WERI-Rb-1 (cell line): ENCODE data around the gene BEX3.

ENCODE experiments used
- DNase-seq: peaks from one replicate; pipeline ENCODE4 v3.0.0-alpha.2; 2020
- H3K27ac ChIP-seq: fragments of 250-450 bp; sonication (Bioruptor Pico); 2 replicates; pipeline ENCODE4 v1.5.1; 2020; ENCODE audit warnings: mild to moderate bottlenecking, moderate library complexity
- H3K27me3 ChIP-seq: fragments of 250-450 bp; sonication (Bioruptor Pico); 2 replicates; pipeline ENCODE4 v1.5.1; 2021; ENCODE audit warnings: mild to moderate bottlenecking, low read depth, moderate library complexity; ENCODE audit not compliant: insufficient read depth, severe bottlenecking
- H3K36me3 ChIP-seq: fragments of 250-450 bp; sonication (Bioruptor Pico); 2 replicates; pipeline ENCODE4 v1.5.1; 2020; ENCODE audit warnings: mild to moderate bottlenecking, moderate library complexity
- H3K4me3 ChIP-seq: 2 replicates; pipeline ENCODE4 v1.5.1; 2011; ENCODE audit warnings: low read depth, mild to moderate bottlenecking, control low read depth, low read length
- H3K9me3 ChIP-seq: fragments of 250-450 bp; sonication (Bioruptor Pico); 2 replicates; pipeline ENCODE4 v1.5.1; 2021; ENCODE audit warnings: mild to moderate bottlenecking, moderate library complexity; ENCODE audit not compliant: severe bottlenecking
- TF ChIP-seq, protein P1 (sequence below): IDR thresholded peaks from 2 replicates; pipeline ENCODE4 v1.5.1; 2011; ENCODE audit warnings: low read depth, mild to moderate bottlenecking, control low read depth, inconsistent platforms, low read length

BEX3 gene

DNA sequence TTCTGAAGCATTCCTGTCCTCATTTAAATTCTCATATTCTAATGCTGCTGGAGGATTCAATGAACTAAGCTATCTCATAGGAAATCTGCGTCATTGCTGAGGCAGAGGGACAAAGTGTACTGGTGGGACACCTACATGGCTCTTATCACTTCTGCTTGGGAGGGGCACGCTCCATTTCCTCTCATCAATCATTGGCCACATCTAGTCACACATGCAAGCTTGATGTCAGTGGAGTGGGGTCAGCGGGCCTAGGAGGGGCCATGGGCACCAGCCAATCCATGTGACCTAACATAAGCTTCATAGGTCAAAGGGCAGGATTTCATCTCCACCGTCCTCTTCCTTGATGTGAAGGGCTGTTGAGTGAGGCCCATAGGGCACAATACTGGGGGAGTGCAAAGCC lies 21.4 kb downstream of the BEX3 start:
- no peaks in the 10 kb centered on the region for H3K9me3 ChIP-seq
- no peaks in the 10 kb centered on the region for H3K36me3 ChIP-seq
- H3K4me3 ChIP-seq, result no peak overlapping the region
- TF ChIP-seq, protein P1, sequence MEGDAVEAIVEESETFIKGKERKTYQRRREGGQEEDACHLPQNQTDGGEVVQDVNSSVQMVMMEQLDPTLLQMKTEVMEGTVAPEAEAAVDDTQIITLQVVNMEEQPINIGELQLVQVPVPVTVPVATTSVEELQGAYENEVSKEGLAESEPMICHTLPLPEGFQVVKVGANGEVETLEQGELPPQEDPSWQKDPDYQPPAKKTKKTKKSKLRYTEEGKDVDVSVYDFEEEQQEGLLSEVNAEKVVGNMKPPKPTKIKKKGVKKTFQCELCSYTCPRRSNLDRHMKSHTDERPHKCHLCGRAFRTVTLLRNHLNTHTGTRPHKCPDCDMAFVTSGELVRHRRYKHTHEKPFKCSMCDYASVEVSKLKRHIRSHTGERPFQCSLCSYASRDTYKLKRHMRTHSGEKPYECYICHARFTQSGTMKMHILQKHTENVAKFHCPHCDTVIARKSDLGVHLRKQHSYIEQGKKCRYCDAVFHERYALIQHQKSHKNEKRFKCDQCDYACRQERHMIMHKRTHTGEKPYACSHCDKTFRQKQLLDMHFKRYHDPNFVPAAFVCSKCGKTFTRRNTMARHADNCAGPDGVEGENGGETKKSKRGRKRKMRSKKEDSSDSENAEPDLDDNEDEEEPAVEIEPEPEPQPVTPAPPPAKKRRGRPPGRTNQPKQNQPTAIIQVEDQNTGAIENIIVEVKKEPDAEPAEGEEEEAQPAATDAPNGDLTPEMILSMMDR, result no peak
- peaks cover 20% of the 10 kb centered on the region for H3K27me3 ChIP-seq
- DNase-seq, result no peak
- H3K27ac ChIP-seq, result no peak overlapping the region

DNA sequence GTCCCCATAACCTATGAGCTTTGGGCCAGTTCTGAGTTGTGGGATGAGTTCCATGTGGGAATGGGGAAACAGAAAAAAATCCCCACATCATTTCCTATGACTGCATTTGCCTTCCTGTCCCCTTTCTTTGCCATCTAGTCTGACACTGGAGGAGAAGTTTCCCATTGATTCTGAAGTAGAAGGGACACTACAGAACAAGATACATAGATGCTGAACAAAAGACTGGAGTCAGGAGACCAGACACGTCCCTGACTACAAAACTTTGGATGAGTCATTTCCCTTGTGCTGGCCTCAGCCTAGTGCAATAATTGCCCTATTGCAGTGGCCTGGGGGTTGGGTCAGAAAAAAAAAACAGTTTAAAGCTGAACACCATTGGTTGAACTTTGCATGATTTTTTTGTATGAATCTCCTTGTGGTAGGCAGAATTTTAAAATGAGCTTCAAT lies 22.1 kb downstream of the BEX3 start:
- Histone ChIP-seq H3K27ac (no peak overlapping the region), H3K36me3 (no peaks in the 10 kb centered on the region), H3K9me3 (no peaks in the 10 kb centered on the region), H3K27me3 (peaks cover 15% of the 10 kb centered on the region), H3K4me3 (no peak overlapping the region)
- DNase-seq, result no peak
- TF ChIP-seq, protein P1, result no peak

DNA sequence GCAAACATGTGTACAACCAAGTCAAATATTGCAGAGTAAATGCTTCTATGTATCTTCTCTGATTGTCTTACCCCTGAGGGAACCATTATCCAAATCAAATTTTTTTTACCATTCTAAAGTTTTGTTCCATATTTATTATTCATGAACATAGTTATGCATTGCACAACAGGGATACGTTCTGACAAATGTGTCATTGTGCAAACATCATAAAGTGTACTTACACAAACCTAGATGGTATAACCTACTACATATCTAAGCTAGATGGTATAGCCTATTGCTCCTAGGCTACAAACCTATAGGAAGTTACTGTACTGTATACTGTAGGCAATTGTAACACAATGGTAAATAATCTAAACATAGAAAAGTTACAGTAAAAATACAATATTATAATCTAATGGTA lies 23.4 kb downstream of the BEX3 start:
- TF ChIP-seq, protein P1, result no peak
- Histone ChIP-seq H3K27ac (no peak overlapping the region), H3K27me3 (peaks cover 13% of the 10 kb centered on the region), H3K36me3 (no peaks in the 10 kb centered on the region), H3K9me3 (no peaks in the 10 kb centered on the region), H3K4me3 (no peak overlapping the region)
- no peak for DNase-seq

DNA sequence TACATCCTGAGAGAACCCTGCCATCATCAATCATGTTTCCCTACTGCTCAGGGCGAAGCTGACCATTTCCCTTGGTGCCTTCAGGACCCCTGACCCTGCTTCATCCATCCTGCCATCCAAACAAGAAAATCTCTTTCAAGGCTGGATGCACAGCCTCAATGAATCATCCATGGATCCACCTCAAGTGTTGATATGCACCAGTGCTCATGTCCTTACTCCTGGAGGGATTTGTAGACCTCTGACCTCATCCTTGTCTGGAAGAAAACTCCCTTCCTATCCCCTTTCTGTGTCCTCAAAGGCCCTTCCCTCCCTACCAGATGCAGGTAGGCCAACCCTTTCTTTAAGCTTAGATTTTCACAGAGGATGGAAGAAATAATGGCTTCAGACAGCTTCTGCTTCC lies 24.6 kb downstream of the BEX3 start:
- no peaks in the 10 kb centered on the region for H3K9me3 ChIP-seq
- no peak overlapping the region for H3K4me3 ChIP-seq
- no peak for DNase-seq
- H3K27ac ChIP-seq, result no peak overlapping the region
- H3K27me3 ChIP-seq, result peaks cover 24% of the 10 kb centered on the region
- TF ChIP-seq, protein P1, result no peak
- H3K36me3 ChIP-seq, result no peaks in the 10 kb centered on the region

DNA sequence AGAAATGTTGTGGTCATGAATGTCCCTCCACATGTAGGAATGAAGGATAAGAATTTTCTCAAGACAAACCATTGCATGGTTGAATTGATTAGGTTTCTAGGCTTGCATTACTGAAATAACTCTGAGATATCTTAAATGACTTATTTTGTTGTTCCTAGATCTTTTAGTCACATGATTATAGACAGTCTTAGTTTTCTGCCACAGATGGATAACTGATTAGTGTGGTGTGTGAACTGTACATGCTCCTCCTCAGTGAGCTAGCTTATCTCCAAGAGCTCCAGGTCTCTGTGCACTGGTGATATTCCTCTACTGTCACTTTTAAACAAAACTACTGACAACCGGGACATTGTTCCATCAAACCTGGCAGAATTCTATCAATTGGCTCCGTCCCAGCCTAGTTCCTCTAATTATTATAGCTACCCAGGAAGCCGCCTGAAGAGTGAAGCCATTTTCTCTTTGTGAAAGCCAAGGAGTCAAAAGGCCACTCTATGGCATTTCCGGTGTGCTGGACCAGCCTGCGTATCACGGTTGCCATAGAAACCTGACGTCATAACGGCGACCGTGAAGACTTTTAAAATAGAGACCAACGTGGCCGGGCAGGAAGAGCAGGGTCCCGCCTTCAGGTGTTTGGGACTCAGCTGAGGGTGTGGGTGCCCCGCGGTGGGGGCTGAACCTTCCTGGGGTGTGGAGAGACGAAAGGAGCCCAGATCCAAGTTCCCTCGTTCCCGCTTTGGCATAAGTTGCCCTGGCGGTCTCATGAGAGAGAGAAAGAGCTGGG lies 28.1 kb downstream of the BEX3 start:
- no peaks in the 10 kb centered on the region for H3K9me3 ChIP-seq
- TF ChIP-seq, protein P1, result no peak
- H3K36me3 ChIP-seq, result no peaks in the 10 kb centered on the region
- peaks cover 33% of the 10 kb centered on the region for H3K27me3 ChIP-seq
- H3K4me3 ChIP-seq, result peak overlapping the region; percentile 11
- peak; percentile 23 for DNase-seq
- no peak overlapping the region for H3K27ac ChIP-seq

DNA sequence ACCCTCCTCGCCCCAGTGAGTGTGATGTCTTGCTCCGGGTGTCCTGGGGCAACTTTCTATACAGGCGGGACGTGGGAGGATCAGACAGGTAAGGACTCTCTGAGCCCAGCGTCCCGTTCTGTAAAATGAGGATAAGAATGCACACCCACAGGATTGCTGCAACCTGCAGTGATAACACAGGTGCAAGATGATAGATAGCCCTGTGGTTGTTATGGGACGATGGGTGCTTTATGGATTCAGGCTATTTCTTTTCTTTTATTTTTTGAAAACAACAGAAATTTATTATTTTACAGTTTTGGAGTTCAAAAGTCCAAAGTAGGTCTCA lies 28.6 kb downstream of the BEX3 start:
- Histone ChIP-seq H3K27me3 (peaks cover 30% of the 10 kb centered on the region), H3K4me3 (peak overlapping the region; percentile 11), H3K9me3 (no peaks in the 10 kb centered on the region), H3K36me3 (no peaks in the 10 kb centered on the region), H3K27ac (no peak overlapping the region)
- TF ChIP-seq, protein P1, result no peak
- DNase-seq, result no peak
